Upper lobe of right lung (tissue), 1 donor: Measurements from ENCODE around the gene S1PR3. TPM values are rescaled to one million over a fixed set of nuclear protein-coding genes. Genes with fewer than 3 reads are reported as not detected.

Experiments
- ATAC-seq: fragments of 200-7000 bp; cut with Tn5 transposase; one replicate; pipeline ENCODE4 v1.9.1; 2020; ENCODE audit warnings: mild to moderate bottlenecking, moderate library complexity
- DNase-seq: peaks from one replicate; pipeline ENCODE4 v3.0.0-alpha.2; 2020
- H3K27ac ChIP-seq: fragments of 200-600 bp; one replicate; pipeline ENCODE4 v1.8.0; 2022
- H3K27me3 ChIP-seq: fragments of 200-600 bp; one replicate; pipeline ENCODE4 v1.8.0; 2022; ENCODE audit warnings: mild to moderate bottlenecking
- H3K36me3 ChIP-seq: fragments of 200-600 bp; one replicate; pipeline ENCODE4 v1.8.0; 2022
- H3K4me1 ChIP-seq: fragments of 200-600 bp; one replicate; pipeline ENCODE4 v1.8.0; 2022
- H3K4me3 ChIP-seq: fragments of 200-600 bp; one replicate; pipeline ENCODE4 v1.8.0; 2022; ENCODE audit warnings: mild to moderate bottlenecking
- H3K9me3 ChIP-seq: fragments of 200-600 bp; one replicate; pipeline ENCODE4 v1.8.0; 2022
- intact Hi-C: fragments of 100-400 bp; cut with DNase I; formaldehyde crosslinking; loops from one replicate; pipeline ENCODE4 v1.11.0; 2022
- total RNA-seq: library from RNA; stranded (reverse); fragmentation: NEBNext Ultra II Directional; extraction: Animal tissue kit (Norgen Biotek cat#: 25700); gene quantifications from one replicate; pipeline ENCODE4 v1.2.1, GENCODE V29; 2021
- TF ChIP-seq, protein P1 (sequence below): fragments of 200-600 bp; IDR thresholded peaks from one replicate; pipeline ENCODE4 v1.8.0; 2022; ENCODE audit warnings: antibody characterized with exemption
- donor health status: DM: no; HTN: yes; CAD: no; lungs with severe emphysema.

The S1PR3 gene
- total RNA-seq, 1 donor from 2014 or later = 10.2 TPM

GRCh38 chr9:88984543-88984883 lies 6.8 kb upstream of the S1PR3 start:
- intact Hi-C loops = no loop called here
- Histone ChIP-seq H3K27ac (no peak overlapping the region), H3K9me3 (no peaks in the 10 kb centered on the region), H3K4me1 (no peaks in the 10 kb centered on the region), H3K27me3 (no peaks in the 10 kb centered on the region), H3K36me3 (no peaks in the 10 kb centered on the region), H3K4me3 (no peak overlapping the region)
- no peak for DNase-seq
- ATAC-seq = peak; percentile 65
- TF ChIP-seq, protein P1, sequence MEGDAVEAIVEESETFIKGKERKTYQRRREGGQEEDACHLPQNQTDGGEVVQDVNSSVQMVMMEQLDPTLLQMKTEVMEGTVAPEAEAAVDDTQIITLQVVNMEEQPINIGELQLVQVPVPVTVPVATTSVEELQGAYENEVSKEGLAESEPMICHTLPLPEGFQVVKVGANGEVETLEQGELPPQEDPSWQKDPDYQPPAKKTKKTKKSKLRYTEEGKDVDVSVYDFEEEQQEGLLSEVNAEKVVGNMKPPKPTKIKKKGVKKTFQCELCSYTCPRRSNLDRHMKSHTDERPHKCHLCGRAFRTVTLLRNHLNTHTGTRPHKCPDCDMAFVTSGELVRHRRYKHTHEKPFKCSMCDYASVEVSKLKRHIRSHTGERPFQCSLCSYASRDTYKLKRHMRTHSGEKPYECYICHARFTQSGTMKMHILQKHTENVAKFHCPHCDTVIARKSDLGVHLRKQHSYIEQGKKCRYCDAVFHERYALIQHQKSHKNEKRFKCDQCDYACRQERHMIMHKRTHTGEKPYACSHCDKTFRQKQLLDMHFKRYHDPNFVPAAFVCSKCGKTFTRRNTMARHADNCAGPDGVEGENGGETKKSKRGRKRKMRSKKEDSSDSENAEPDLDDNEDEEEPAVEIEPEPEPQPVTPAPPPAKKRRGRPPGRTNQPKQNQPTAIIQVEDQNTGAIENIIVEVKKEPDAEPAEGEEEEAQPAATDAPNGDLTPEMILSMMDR = no peak

DNA sequence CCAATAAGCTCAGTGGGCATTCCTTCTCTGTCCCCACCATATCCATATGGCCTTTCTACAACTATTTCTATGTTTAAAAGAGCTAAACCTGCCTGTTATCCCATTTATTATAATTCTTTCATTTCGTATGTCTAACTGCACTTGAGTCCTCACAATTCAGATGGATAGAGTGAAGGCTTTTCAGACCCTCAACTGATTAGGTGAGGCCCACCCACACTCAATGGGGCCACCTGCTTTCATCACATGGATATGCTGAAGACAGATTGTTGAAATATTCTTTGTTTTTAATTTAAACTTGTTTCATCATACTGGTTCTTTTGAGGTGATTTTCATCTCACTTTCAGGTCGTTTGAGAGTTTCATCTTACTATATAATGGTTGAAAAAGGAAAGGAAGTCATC lies 5.7 kb upstream of the S1PR3 start:
- Histone ChIP-seq H3K4me1 (no peaks in the 10 kb centered on the region), H3K9me3 (no peaks in the 10 kb centered on the region), H3K36me3 (no peaks in the 10 kb centered on the region), H3K27ac (no peak overlapping the region), H3K4me3 (no peak overlapping the region), H3K27me3 (peaks cover 2% of the 10 kb centered on the region)
- ATAC-seq (no peak), DNase-seq (no peak)
- intact Hi-C loops = loop anchor here (5.0 kb wide), 1 partner anchor 393 kb away; no protein-coding TSS in a partner anchor
- TF ChIP-seq, protein P1 = no peak

DNA sequence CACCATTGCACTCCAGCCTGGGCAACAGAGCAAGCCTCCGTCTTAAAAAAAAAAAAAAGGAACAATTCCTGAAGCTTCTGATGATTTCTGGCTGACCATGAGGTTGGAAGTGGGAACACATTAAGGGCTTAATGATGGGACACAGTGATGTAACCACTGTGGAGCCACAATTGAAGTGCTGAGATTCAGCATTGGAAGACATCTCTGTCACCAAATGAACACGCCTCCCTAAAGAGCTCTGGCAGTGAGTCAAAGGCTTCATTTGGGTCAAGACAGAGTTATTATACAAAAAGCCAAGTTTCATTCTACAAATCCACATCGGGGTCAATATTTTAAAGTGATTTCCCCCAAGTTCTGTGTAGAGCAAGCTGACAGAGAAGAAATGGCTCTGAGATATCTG lies 4.5 kb upstream of the S1PR3 start:
- DNase-seq (no peak), ATAC-seq (no peak)
- peaks cover 2% of the 10 kb centered on the region for H3K4me1 ChIP-seq
- H3K9me3 ChIP-seq = no peaks in the 10 kb centered on the region
- H3K36me3 ChIP-seq = no peaks in the 10 kb centered on the region
- intact Hi-C loops = loop anchor here (5.0 kb wide), 1 partner anchor 394 kb away; no protein-coding TSS in a partner anchor
- TF ChIP-seq, protein P1 = no peak
- H3K27me3 ChIP-seq = peaks cover 5% of the 10 kb centered on the region
- no peak overlapping the region for H3K4me3 ChIP-seq
- no peak overlapping the region for H3K27ac ChIP-seq

DNA sequence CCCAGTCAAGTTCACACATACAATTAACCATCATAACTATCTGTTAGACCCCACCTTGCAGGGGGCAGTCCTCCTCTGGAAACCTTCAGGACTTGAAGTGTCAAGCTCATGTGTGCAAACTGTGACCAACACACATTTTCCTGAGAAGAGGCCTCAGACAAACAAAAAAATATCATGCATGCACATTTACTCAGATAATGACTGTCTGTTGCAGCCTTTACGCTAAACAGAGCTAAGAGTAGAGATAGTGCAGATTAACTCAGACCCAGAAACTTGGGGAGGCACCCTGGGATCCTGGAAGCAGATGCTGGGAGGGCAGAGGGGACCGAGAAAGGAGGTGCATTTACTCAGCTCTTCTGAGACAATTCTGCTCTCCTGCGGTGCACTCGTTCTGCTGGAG lies 3.6 kb upstream of the S1PR3 start:
- intact Hi-C loops = loop anchor here (5.0 kb wide), 1 partner anchor 395 kb away; no protein-coding TSS in a partner anchor
- Histone ChIP-seq H3K9me3 (no peaks in the 10 kb centered on the region), H3K27ac (no peak overlapping the region), H3K36me3 (no peaks in the 10 kb centered on the region), H3K4me1 (peaks cover 5% of the 10 kb centered on the region), H3K27me3 (peaks cover 5% of the 10 kb centered on the region), H3K4me3 (no peak overlapping the region)
- TF ChIP-seq, protein P1 = no peak
- DNase-seq = no peak
- no peak for ATAC-seq

GRCh38 chr9:88988796-88989641 lies 2.2 kb upstream of the S1PR3 start:
- H3K27ac ChIP-seq = no peak overlapping the region
- peaks cover 5% of the 10 kb centered on the region for H3K27me3 ChIP-seq
- H3K4me3 ChIP-seq = no peak overlapping the region
- intact Hi-C loops = loop anchor here (5.0 kb wide), 1 partner anchor 397 kb away; no protein-coding TSS in a partner anchor
- no peak for DNase-seq
- peak; percentile 22 for ATAC-seq
- peaks cover 5% of the 10 kb centered on the region for H3K4me1 ChIP-seq
- no peaks in the 10 kb centered on the region for H3K36me3 ChIP-seq
- TF ChIP-seq, protein P1 = no peak
- H3K9me3 ChIP-seq = no peaks in the 10 kb centered on the region
